22Rv1 (cell line): ENCODE results near the gene PPT2.

Source experiments
- ZFX ChIP-seq: fragments of 450-650 bp; IDR thresholded peaks from 2 replicates; pipeline ENCODE4 v1.6.1; 2017; ENCODE audit warnings: antibody characterized with exemption, borderline replicate concordance
- TF ChIP-seq, protein P1 (sequence below): fragments of 450-650 bp; IDR thresholded peaks from 2 replicates; pipeline ENCODE4 v1.5.1; 2017; ENCODE audit warnings: mild to moderate bottlenecking

DNA sequence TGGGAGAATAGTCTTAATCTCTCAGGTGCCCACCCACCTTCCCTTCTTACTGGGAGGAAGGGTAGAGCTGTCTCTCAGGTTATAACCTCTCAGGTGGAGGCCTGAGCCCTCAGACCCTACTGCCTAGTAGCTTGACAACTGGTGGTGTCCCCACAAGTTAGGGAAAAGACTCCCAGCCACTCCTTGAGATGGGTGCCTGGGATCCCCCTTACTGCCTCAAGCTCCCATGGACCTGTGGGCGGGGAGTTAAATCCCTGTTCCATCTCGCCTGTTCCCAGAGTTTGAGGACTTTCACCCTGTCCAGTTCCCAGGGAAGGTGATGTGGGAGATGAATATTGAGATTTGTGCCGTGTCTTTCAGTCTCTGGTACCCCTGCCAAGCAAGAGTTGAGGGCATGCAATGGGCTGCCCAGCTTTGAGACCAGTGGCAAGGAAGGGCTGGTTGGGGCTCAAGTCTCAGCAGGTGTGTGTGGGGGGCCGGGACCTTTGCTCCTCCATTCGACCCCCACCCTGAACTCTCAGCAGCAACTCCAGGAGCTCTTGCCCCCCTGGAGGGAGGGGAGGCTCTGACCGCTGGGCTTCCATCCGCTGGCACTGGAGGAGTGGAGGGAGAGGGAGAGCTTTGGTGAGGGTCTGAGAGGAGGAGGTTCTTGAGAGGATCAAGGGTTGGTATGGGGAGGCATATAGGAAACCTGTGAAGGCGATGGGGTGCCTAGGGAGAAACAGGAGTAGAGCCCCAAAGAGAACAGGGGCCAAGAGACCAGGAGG is 37.2 kb downstream of the PPT2 start:
- TF ChIP-seq, protein P1, sequence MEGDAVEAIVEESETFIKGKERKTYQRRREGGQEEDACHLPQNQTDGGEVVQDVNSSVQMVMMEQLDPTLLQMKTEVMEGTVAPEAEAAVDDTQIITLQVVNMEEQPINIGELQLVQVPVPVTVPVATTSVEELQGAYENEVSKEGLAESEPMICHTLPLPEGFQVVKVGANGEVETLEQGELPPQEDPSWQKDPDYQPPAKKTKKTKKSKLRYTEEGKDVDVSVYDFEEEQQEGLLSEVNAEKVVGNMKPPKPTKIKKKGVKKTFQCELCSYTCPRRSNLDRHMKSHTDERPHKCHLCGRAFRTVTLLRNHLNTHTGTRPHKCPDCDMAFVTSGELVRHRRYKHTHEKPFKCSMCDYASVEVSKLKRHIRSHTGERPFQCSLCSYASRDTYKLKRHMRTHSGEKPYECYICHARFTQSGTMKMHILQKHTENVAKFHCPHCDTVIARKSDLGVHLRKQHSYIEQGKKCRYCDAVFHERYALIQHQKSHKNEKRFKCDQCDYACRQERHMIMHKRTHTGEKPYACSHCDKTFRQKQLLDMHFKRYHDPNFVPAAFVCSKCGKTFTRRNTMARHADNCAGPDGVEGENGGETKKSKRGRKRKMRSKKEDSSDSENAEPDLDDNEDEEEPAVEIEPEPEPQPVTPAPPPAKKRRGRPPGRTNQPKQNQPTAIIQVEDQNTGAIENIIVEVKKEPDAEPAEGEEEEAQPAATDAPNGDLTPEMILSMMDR = no peak
- TF ChIP-seq ZFX = no peak
